ENCODE results near the gene PLEKHA8.

The PLEKHA8 gene

DNA sequence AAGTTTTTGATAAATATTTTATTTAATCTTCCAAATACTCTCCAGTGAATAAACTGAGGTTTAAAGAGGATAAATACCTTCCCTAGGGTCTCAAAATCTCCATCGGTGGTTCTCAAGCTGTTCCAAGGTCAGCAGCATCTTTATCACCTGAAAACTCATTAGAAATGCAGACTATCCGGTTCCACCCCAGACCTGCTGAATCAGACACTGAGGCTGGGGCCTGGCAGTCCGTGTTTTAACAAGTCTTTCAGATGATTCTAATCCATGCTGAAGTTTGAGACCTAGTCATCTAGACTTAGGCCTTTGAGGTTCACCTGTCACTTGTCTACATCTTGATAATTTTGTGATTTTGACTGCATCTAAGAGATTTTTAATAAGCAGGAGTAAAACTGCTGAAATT lies 37.5 kb downstream of the PLEKHA8 start:
- Histone ChIP-seq H3K27ac (ENCODE audit: low read depth, low read length) (no peak overlapping the region), H3K36me3 (ENCODE audit: control insufficient read depth, insufficient read depth, low read length) (peaks cover 57% of the 10 kb centered on the region), H3K9ac (ENCODE audit: low read length) (no peak overlapping the region), H3K27me3 (ENCODE audit: control insufficient read depth, insufficient read depth, low read length) (no peaks in the 10 kb centered on the region), H3K4me3 (ENCODE audit: low read depth, low read length) (no peak overlapping the region), H3K9me3 (ENCODE audit: control insufficient read depth, insufficient read depth, low read depth, low read length) (no peaks in the 10 kb centered on the region), H3K4me1 (ENCODE audit: control insufficient read depth, insufficient read depth, low read length) (no peaks in the 10 kb centered on the region)

DNA sequence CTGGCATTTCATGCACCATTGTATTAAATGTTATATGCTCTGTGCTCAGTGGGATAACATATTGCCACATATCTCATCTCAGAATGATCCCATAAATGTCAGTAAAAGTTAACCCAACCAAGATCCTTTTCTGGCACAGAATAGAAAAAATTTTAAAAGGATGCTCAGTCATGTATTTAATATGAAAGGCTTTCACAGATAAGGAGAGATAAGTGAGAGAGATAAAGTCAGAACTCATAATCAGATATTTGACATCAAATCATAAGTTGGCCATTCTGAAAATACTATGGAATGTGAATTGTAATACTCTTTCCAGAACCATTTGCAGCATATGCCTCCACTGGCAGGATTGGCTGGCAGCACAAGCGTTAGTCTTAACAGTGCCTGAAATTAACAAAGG lies 38.5 kb downstream of the PLEKHA8 start:
- H3K36me3 ChIP-seq (ENCODE audit: control insufficient read depth, insufficient read depth, low read length) = peaks cover 58% of the 10 kb centered on the region
- no peak overlapping the region for H3K9ac ChIP-seq (ENCODE audit: low read length)
- H3K4me1 ChIP-seq (ENCODE audit: control insufficient read depth, insufficient read depth, low read length) = no peaks in the 10 kb centered on the region
- H3K9me3 ChIP-seq (ENCODE audit: control insufficient read depth, insufficient read depth, low read depth, low read length) = no peaks in the 10 kb centered on the region
- no peaks in the 10 kb centered on the region for H3K27me3 ChIP-seq (ENCODE audit: control insufficient read depth, insufficient read depth, low read length)
- no peak overlapping the region for H3K4me3 ChIP-seq (ENCODE audit: low read depth, low read length)
- H3K27ac ChIP-seq (ENCODE audit: low read depth, low read length) = no peak overlapping the region

DNA sequence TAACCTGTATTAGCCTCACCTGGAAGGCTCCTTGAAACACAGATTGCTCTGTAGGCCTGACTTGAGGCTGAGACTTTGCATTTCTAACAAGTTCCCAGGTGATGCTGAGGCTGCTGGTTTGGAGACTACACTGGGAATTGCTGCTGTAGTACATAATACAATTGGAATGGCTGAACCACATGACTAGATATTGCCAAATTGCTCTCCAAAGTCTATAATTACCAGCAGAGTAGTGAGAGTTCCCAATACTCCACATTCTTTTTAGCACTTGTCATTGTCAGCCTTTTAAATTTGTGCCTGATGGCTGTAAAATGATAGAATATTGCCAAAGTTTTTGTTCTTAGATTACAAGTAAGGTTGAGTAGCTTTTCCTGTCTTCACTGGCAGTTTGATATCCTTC lies 39.9 kb downstream of the PLEKHA8 start:
- H3K9me3 ChIP-seq (ENCODE audit: control insufficient read depth, insufficient read depth, low read depth, low read length) = no peaks in the 10 kb centered on the region
- no peak overlapping the region for H3K9ac ChIP-seq (ENCODE audit: low read length)
- no peaks in the 10 kb centered on the region for H3K27me3 ChIP-seq (ENCODE audit: control insufficient read depth, insufficient read depth, low read length)
- no peak overlapping the region for H3K4me3 ChIP-seq (ENCODE audit: low read depth, low read length)
- peaks cover 49% of the 10 kb centered on the region for H3K36me3 ChIP-seq (ENCODE audit: control insufficient read depth, insufficient read depth, low read length)
- H3K4me1 ChIP-seq (ENCODE audit: control insufficient read depth, insufficient read depth, low read length) = no peaks in the 10 kb centered on the region
- no peak overlapping the region for H3K27ac ChIP-seq (ENCODE audit: low read depth, low read length)

DNA sequence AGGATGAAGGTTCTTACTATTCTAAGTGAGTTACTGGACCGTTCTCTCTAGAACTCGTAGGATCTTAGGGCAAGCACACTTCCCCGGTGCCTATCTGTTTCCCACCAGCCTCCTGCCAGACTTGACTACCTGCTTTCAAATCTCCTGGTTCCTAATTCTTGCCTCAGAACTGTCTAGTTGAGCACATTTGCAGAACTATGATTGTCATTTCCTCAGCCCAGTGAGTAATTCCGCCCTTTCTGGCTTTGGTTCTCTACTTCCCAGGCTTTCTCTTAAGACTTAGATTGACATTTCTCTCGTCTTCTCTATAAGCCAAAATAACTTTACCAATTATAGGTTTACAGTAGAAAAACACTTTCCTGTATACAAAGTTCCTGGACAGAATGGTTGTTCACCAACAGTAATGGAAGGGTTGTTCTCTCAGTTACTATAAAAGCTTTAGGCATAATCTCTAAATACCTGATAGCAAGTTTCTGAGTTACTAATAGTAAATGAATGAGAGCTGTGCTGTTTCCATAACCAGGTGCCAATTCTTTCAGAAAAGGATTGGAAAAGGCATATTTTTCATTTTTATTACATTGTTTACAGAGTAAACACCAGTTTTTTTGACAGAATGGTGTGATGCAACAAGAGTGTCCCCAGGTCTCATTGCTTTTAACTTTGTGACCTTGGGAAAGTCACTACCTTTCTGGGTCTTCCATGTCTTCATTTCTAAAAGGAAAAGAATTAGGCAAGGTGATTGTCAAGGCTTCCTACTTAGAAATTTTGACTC lies 41.1 kb downstream of the PLEKHA8 start:
- Histone ChIP-seq H3K36me3 (ENCODE audit: control insufficient read depth, insufficient read depth, low read length) (peaks cover 37% of the 10 kb centered on the region), H3K4me3 (ENCODE audit: low read depth, low read length) (no peak overlapping the region), H3K27me3 (ENCODE audit: control insufficient read depth, insufficient read depth, low read length) (no peaks in the 10 kb centered on the region), H3K9me3 (ENCODE audit: control insufficient read depth, insufficient read depth, low read depth, low read length) (no peaks in the 10 kb centered on the region), H3K9ac (ENCODE audit: low read length) (no peak overlapping the region), H3K4me1 (ENCODE audit: control insufficient read depth, insufficient read depth, low read length) (no peaks in the 10 kb centered on the region), H3K27ac (ENCODE audit: low read depth, low read length) (no peak overlapping the region)

DNA sequence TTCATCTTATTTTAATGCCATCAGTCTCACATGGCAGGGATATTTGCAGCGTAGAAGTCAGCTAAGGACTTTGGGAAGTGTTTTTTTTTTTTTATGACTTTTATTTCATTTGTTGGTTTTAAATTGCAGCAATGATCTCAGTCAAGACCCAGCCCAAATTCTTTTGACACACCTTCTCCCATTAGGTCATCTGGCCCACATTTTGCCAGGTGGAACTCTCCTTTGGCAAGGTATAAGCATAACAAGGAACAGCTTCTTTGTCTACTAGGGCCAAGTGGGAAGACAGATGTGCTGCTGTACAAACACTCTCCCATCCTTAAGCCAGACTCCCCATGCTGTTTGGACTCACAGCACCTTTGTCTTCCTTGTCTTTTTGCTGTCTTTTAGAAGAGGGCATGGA lies 41.8 kb downstream of the PLEKHA8 start:
- Histone ChIP-seq H3K9ac (ENCODE audit: low read length) (no peak overlapping the region), H3K9me3 (ENCODE audit: control insufficient read depth, insufficient read depth, low read depth, low read length) (no peaks in the 10 kb centered on the region), H3K27ac (ENCODE audit: low read depth, low read length) (no peak overlapping the region), H3K27me3 (ENCODE audit: control insufficient read depth, insufficient read depth, low read length) (no peaks in the 10 kb centered on the region), H3K4me3 (ENCODE audit: low read depth, low read length) (no peak overlapping the region), H3K36me3 (ENCODE audit: control insufficient read depth, insufficient read depth, low read length) (peaks cover 33% of the 10 kb centered on the region), H3K4me1 (ENCODE audit: control insufficient read depth, insufficient read depth, low read length) (no peaks in the 10 kb centered on the region)

DNA sequence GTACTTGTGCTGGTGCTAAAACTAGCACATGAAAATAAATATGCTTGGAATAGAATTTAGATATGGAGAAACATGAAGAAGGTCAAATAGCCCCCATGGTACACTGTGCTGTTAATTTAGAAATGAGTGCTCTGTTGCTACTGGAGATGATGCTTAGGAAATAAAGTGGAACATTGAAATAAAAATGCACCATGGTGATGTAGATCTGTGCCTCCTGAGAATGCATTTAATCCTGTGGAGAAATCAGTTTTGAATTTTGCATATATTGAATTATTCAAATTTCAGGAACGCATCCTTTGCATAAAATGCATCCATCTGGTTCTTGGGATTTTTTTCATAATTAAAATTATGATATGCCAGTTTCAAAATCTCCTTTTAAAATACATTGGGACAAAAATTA lies 44.5 kb downstream of the PLEKHA8 start:
- no peaks in the 10 kb centered on the region for H3K27me3 ChIP-seq (ENCODE audit: control insufficient read depth, insufficient read depth, low read length)
- H3K36me3 ChIP-seq (ENCODE audit: control insufficient read depth, insufficient read depth, low read length) = peaks cover 22% of the 10 kb centered on the region
- no peak overlapping the region for H3K9ac ChIP-seq (ENCODE audit: low read length)
- no peaks in the 10 kb centered on the region for H3K9me3 ChIP-seq (ENCODE audit: control insufficient read depth, insufficient read depth, low read depth, low read length)
- H3K27ac ChIP-seq (ENCODE audit: low read depth, low read length) = no peak overlapping the region
- no peak overlapping the region for H3K4me3 ChIP-seq (ENCODE audit: low read depth, low read length)
- peaks cover 3% of the 10 kb centered on the region; the same call in 1 of the 2 replicates for H3K4me1 ChIP-seq (ENCODE audit: control insufficient read depth, insufficient read depth, low read length)

DNA sequence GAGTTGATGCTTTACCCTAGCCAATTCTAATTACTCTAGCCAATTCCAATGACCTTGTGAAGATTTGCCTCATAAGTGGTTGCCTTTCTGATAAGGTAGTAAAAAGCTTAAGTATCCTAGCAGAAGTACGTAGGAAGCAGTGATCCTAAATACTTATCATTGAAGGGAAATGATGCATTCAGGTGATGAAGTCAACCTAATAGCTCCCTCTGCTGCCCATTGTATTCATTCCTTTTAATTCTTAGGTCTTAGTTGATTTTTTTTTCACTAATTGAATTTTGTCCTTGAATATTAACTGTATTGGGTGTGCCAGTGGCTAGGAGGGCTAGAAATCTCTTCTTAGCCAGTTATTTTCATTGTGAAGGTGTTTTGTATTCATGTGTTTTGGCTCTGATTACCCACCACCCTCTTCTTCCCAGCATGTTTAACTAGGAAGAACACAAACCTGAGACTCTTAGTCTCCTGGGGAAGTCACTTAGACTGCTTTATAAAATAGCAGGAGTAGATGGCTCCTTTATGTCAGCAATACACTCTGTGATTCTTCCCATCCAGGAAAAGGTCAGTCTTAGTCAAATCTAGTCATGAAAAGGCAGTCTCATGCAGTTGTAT lies 46.3 kb downstream of the PLEKHA8 start:
- H3K9me3 ChIP-seq (ENCODE audit: control insufficient read depth, insufficient read depth, low read depth, low read length) = no peaks in the 10 kb centered on the region
- H3K9ac ChIP-seq (ENCODE audit: low read length) = no peak overlapping the region
- H3K4me3 ChIP-seq (ENCODE audit: low read depth, low read length) = no peak overlapping the region
- peaks cover 3% of the 10 kb centered on the region; the same call in 1 of the 2 replicates for H3K4me1 ChIP-seq (ENCODE audit: control insufficient read depth, insufficient read depth, low read length)
- peaks cover 28% of the 10 kb centered on the region for H3K36me3 ChIP-seq (ENCODE audit: control insufficient read depth, insufficient read depth, low read length)
- no peaks in the 10 kb centered on the region for H3K27me3 ChIP-seq (ENCODE audit: control insufficient read depth, insufficient read depth, low read length)
- H3K27ac ChIP-seq (ENCODE audit: low read depth, low read length) = no peak overlapping the region

DNA sequence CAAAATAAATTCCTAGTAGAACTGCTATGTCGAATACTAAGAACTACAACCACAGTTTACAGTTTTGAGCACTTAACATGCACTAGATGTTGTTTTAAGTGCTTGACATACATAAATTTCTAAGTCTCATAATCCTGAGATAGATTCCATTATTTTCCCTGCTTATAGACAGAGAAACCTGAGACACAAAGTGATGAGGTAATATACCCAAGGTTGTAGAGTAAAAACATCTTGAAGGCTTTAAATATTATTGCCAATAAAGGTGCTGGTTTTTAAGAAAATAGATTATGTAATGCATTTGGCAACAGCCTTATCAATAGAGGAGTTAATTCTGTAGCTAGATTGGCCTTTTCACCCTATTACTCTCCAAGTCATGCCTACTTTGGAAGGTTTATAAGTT lies 48.2 kb downstream of the PLEKHA8 start:
- Histone ChIP-seq H3K36me3 (ENCODE audit: control insufficient read depth, insufficient read depth, low read length) (peaks cover 37% of the 10 kb centered on the region), H3K27ac (ENCODE audit: low read depth, low read length) (no peak overlapping the region), H3K27me3 (ENCODE audit: control insufficient read depth, insufficient read depth, low read length) (no peaks in the 10 kb centered on the region), H3K4me1 (ENCODE audit: control insufficient read depth, insufficient read depth, low read length) (peaks cover 15% of the 10 kb centered on the region; the same call in 1 of the 2 replicates), H3K9ac (ENCODE audit: low read length) (no peak overlapping the region), H3K4me3 (ENCODE audit: low read depth, low read length) (no peak overlapping the region), H3K9me3 (ENCODE audit: control insufficient read depth, insufficient read depth, low read depth, low read length) (no peaks in the 10 kb centered on the region)

DNA sequence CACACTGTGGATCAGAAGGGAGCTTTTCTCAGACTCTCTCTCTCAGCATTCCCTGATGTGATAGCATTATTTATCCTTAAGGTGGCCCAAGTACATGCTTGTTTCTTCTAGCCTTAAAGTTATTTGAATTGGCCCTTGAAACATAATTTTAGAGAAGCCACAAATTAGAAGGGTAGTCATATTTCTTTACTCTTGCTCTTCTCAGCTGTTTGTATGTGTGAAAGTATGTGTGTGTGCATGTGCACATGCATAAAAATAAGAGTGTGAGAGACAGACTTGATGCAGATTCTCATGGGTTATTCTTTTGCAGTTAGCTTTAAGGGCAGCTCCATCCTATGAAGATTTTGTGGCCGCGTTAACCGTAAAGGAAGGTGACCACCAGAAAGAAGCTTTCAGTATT lies 50.1 kb downstream of the PLEKHA8 start:
- Histone ChIP-seq H3K9me3 (ENCODE audit: control insufficient read depth, insufficient read depth, low read depth, low read length) (no peaks in the 10 kb centered on the region), H3K27ac (ENCODE audit: low read depth, low read length) (no peak overlapping the region), H3K36me3 (ENCODE audit: control insufficient read depth, insufficient read depth, low read length) (peaks cover 37% of the 10 kb centered on the region), H3K27me3 (ENCODE audit: control insufficient read depth, insufficient read depth, low read length) (no peaks in the 10 kb centered on the region), H3K4me1 (ENCODE audit: control insufficient read depth, insufficient read depth, low read length) (peaks cover 15% of the 10 kb centered on the region; the same call in 1 of the 2 replicates), H3K9ac (ENCODE audit: low read length) (no peak overlapping the region), H3K4me3 (ENCODE audit: low read depth, low read length) (no peak overlapping the region)

DNA sequence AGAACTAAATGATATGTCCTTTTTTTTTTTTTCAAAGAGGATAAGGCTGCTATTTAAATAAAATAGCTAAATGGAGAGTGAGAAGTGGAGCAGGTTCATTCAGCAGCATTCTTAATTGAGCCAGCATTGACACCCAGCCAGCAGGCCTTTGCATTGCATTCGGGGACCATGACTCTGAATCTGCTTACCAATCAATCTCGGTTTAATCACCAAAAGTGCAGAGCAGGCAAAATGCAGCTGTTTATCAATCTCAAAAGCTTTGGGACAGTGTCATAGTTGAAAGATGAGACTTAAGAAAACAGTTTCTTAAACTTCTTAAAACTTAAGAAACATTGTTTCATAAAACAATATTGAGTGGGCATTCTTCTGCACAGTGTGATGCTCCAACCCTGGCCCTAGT lies 51.7 kb downstream of the PLEKHA8 start:
- peaks cover 15% of the 10 kb centered on the region; the same call in 1 of the 2 replicates for H3K4me1 ChIP-seq (ENCODE audit: control insufficient read depth, insufficient read depth, low read length)
- no peak overlapping the region for H3K9ac ChIP-seq (ENCODE audit: low read length)
- H3K36me3 ChIP-seq (ENCODE audit: control insufficient read depth, insufficient read depth, low read length) = peaks cover 37% of the 10 kb centered on the region
- no peak overlapping the region for H3K27ac ChIP-seq (ENCODE audit: low read depth, low read length)
- no peaks in the 10 kb centered on the region for H3K27me3 ChIP-seq (ENCODE audit: control insufficient read depth, insufficient read depth, low read length)
- no peak overlapping the region for H3K4me3 ChIP-seq (ENCODE audit: low read depth, low read length)
- no peaks in the 10 kb centered on the region for H3K9me3 ChIP-seq (ENCODE audit: control insufficient read depth, insufficient read depth, low read depth, low read length)

DNA sequence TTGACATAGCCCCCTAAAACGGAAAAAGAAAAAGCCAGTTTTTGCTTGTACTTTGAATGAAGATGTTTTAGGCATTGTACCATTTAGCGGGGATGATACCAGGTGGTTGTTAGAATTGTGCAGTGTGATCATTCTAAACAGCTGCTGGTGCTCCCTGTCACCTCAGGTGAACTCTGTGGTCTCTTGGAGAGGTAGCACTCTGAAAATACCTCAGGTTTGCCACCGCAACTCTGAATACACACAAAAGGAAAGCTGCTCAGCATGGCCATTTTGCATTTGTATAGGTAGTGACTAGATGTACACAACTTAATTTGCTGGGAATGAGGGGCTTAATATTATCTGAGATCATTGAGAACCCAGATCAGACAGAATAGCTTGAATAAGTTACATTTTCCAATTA lies 52.6 kb downstream of the PLEKHA8 start:
- Histone ChIP-seq H3K36me3 (ENCODE audit: control insufficient read depth, insufficient read depth, low read length) (peaks cover 30% of the 10 kb centered on the region), H3K4me3 (ENCODE audit: low read depth, low read length) (no peak overlapping the region), H3K9me3 (ENCODE audit: control insufficient read depth, insufficient read depth, low read depth, low read length) (no peaks in the 10 kb centered on the region), H3K27me3 (ENCODE audit: control insufficient read depth, insufficient read depth, low read length) (no peaks in the 10 kb centered on the region), H3K4me1 (ENCODE audit: control insufficient read depth, insufficient read depth, low read length) (peaks cover 15% of the 10 kb centered on the region; the same call in 1 of the 2 replicates), H3K27ac (ENCODE audit: low read depth, low read length) (no peak overlapping the region), H3K9ac (ENCODE audit: low read length) (no peak overlapping the region)
